ENCODE data around the gene PTPRA.

The PTPRA gene

DNA sequence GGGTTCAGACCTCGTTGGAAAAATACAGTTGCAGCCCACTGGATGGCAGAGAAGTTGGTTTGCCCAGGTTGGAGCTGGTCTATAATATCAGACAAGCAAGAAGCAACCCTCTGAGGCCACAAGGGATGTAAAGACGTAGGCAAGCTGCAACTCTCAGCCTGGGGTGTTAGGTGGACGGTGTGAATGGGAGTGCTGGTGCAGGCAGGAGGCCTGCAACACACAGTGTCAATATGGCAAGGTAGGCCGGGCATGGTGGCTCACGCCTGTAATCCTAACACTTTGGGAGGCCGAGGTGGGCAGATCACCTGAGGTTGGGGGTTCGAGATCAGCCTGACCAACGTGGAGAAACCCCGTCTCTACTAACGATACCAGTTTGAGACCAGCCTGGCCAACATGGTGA, 22.2 kb upstream of the PTPRA start:
- in situ Hi-C loops (cut with MboI; ENCODE audit: low sequenced_read_pairs): no loop called here

DNA sequence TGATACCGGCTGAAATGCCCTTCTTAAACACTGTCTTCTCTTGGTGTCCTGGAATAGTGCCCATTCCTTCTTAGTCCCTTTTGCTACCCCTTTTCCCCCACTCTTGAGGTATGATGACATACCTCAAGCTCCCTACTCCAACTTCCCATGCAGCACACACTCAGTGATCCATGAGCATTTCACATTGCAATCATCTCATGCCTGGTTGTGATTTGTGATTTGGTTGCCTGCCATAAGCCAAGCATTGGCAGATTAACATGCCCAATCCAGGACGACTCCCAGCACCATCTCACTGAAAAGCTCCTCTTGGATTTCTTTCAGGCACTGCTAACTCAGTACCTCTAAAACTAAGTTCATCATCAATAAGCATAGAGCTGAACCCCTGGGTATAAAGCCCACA, 14.7 kb upstream of the PTPRA start:
- in situ Hi-C loops (cut with MboI; ENCODE audit: low sequenced_read_pairs): no loop called here

DNA sequence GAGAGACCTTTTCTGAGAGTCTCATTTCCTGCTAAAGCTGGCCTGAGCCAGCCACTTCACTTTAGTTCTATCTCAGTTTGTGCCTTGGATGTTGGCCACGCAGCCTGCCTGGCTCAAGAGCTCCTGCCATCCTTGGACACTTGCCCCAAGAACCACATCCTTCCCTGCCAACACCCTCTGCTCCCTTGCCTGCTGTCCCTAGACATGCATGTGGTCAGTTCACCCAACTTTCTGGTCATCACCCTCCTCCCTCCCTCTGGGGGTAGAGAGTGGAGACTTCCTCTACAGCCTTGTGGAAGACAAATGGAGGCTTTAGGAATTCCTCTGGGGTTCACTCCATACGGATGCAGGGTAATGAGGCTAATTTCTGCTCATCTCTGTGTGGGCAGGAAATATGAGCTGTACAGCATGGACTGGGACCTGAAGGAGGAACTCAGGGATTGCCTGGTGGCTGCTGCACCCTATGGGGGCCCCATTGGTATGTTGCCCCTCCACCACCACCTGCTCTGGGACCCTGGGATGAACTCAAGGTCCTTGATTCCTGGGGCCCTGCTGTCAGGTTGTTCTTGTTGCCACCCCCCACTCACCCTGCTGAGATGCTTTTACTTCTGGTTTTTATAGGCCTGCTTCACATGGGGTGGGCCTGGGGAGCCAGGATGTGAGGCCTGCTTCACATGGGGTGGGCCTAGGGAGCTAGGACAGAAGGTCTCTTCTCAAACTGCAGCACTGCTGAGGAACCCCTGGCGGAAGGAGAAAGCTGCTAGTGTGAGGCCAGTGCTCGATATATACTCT, 13.8 kb upstream of the PTPRA start:
- in situ Hi-C loops (cut with MboI; ENCODE audit: low sequenced_read_pairs): no loop called here

DNA sequence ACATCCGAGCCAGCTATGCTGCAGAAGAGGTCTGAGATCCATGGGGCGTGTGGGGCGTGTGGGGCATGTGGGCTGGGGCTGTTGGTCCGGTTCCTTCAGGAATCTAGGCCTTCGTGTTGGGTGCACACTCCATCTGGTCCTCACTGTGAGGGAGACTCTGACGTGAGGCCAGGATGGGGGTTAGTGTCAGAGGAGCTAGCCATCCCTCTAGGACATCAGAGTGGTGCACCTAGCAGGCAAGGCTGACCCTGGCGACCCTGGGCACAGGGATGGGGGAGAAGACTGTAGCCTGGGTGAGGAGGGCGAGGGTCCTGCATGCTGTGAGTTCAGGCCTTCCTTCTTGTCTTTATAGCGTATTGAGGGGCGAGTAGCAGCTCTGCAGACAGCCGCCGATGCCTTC, 8.7 kb upstream of the PTPRA start:
- in situ Hi-C loops (cut with MboI; ENCODE audit: low sequenced_read_pairs): no loop called here

DNA sequence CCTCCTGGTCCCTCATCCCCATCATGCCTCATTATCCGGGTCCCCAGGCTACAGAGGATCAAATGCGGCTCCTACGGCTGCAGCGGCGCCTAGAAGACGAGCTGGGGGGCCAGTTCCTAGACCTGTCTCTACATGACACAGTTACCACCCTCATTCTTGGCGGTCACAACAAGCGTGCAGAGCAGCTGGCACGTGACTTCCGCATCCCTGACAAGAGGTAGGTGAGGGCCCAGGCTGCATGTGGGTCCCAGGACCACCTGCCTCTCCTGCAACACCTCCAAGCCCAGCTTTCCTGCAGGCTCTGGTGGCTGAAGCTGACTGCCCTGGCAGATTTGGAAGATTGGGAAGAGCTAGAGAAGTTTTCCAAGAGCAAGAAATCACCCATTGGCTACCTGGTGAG, 8.2 kb upstream of the PTPRA start:
- in situ Hi-C loops (cut with MboI; ENCODE audit: low sequenced_read_pairs): no loop called here

DNA sequence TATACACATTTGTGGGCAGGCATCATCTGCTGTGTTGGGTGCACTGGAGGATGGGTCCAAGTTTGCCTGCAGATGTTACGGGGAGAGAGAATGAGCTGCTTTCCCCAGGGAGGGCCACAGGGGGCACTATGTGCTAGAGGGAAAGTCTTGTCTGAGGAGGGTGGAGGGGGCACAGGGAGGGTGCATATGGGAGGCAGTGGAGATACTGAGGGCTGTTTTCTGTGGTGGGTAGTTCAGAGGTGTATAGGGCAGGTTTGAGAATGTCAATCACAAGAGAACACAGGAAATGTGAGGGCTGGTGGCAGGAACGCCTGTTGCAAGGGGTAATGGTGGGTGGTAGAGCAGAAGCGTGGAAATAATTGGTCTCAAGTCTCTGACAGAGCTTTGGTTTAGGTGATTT, 7.7 kb upstream of the PTPRA start:
- in situ Hi-C loops (cut with MboI; ENCODE audit: low sequenced_read_pairs): no loop called here

DNA sequence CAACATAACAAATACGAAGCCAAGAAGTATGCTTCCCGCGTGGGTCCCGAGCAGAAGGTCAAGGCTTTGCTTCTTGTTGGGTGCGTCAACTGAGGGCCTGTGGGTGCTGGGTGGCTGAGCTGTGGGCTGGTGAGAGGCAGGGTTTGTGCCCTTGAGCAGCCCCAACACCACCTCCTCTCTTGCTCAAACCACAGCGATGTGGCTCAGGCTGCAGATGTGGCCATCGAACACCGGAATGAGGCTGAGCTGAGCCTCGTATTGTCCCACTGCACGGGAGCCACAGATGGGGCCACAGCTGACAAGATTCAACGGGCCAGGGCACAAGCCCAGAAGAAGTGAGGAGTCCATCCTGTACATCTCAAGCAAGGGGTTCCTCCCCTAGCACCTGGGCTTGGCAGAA, 7.0 kb upstream of the PTPRA start:
- in situ Hi-C loops (cut with MboI; ENCODE audit: low sequenced_read_pairs): no loop called here

DNA sequence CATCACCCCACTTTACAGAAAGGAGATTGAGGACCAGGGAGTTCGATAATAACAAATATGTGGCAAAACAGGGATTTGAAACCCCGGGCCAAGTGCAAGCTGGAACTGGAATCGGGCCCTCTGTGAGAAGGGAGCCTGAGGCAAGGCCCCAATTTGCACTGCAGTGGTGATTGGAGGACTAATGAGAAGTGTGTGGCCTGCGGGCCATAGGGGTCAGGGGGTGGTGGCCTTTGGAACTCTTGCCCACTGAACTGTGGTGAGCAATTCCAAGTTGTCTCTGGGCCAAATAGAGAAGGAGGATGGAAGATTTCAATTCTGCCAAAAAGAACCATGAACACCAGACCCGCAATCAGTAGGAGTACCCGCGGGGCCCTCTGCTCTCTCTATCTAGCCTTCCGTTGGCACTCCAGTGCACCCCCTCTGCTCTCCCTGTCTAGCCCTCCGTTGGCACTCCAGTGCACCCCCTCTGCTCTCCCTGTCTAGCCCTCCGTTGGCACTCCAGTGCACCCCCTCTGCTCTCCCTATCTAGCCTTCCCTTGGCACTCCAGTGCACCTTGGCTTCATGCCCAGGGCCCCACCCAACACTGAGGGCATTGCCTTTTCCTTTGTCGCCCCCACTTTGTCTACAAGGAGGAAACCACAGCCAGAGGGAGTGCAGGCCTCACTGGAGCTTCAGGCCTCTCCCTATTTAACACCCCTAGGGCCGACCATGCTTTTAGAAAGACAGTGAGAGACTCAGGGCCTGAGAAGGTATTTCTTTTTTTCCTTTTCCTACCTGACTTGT, 6.0 kb upstream of the PTPRA start:
- in situ Hi-C loops (cut with MboI; ENCODE audit: low sequenced_read_pairs): no loop called here

DNA sequence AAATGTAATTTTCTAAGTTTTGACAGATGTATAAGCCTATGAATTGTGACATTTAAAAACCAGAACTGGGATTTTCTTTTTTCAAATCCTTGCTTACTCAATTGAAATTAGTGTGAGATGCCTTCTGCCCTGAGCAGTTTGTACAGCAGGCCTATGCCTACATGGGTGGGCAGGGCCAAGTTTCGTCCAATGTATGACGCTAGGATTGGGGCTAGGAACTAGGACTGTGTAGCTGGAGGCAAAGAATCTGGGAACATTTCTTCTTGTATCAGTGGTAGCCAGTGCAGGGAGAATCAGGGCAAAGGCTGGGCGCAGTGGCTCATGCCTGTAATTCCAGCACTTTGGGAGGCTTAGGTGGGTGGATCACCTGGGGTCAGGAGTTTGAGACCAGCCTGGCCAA, 3.9 kb upstream of the PTPRA start:
- in situ Hi-C loops (cut with MboI; ENCODE audit: low sequenced_read_pairs): no loop called here

DNA sequence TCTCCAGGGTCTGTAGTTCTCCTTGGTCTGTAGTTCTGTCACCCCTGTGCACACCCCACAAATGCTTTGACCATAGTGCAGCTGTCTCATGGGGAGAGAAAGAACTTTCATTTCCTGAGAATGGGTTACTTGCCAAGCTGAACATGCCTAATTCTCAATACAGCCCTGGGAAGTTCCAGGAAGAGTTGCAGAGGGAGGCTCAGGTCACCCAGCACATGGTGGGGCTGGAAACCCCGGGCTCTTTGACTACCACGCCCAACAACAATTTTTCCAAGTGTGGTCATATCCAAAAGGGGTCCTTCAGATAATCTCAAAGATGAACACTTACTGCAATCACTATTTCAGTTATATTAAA, 2.2 kb upstream of the PTPRA start:
- in situ Hi-C loops (cut with MboI; ENCODE audit: low sequenced_read_pairs): no loop called here

DNA sequence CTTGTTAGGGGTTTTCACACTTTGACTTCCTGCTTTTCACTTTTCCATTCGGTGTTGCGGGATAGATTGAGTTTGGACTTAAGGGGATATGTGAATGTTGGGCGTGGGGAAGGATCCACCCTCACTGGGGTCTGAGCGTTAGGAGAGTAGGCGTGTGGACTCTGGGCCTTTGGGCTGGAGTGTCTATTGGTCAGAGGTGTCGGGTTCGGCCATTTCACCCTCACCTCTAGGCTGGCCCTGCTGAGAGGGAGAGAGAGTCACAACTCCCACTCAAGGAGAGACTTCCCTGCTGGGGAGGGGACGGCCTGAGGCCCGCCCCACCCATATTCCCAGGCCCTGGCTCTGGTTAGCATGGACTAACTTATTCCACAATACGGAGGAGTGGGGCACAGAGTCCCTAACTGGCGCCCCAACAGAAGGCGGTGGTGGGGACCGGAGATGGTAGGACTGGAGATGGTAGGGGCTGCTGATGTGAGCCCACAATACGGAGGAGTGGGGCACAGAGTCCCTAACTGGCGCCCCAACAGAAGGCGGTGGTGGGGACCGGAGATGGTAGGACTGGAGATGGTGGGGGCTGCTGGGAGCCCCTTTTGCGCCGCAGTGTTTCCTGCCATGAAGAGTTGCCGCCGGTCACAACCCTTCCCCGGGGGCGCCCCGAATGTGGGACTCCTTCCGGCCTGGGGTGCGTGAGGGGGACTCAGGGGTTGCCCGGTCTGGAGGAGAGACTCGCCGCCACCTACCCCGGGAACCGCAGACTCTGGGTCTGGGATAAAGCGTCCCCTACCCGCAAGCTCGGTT, 1.4 kb upstream of the PTPRA start:
- in situ Hi-C loops (cut with MboI; ENCODE audit: low sequenced_read_pairs): no loop called here

DNA sequence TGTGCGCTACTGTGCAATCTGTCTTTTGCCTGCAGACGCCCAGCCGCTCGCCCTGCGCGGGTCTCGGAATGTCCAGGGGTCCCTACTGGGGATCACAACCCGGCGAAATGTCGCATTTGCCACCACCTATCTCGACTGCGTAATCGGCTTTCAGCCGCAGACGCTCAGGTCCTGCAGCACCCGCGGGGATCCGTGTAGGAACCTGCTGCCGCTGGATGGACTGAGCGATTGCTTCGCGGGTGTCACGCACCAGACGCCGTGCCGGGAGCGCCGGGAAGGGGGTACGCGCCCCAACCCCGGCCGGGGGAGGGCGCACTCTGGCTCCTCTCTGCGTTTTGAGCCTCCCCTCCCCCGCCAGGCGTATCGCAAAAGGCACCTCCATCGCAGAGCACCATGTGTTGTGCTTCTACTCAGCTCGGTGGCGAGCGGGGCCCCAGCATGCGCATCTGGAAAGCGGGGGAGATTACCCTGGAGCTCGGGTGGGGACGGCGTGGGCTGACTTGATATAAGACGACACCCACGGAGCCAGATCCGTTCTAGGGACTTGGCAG, 747 bp upstream of the PTPRA start:
- in situ Hi-C loops (cut with MboI; ENCODE audit: low sequenced_read_pairs): no loop called here

DNA sequence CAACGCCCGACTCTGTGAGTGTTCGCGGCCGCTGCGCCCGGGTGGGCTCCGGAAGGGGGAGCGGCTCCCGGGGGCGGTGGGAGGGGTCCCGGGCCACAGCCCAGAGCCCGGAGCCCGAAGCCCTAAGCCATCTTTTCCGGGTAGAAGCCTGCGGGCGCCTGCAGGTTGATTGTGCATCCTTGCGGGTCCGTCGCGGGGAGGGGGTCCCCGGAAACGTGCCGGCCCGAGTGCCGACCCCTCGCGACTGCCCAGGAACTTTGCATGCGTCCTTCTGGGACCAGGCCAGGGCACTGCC, 413 bp downstream of the PTPRA start:
- in situ Hi-C loops (cut with MboI; ENCODE audit: low sequenced_read_pairs): no loop called here

DNA sequence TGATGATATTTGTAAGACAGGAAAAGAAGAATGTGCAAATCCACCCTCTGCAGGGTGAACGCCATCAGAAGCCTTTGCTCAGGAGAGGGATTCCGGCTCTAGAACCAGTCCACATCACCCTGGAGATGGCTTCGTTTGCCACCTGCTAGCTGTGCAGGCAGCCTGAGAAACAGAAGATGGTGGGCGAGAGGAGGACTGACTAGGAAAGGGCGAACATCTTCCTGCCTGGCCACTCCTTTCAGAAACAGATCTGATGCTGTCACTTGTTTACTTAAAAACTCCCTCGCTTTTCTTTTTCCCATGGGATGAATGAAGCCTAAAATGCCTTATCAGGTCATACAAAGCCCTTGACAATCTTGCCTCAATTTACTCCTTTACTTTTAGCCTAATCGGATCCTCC, 1.2 kb downstream of the PTPRA start:
- in situ Hi-C loops (cut with MboI; ENCODE audit: low sequenced_read_pairs): no loop called here

DNA sequence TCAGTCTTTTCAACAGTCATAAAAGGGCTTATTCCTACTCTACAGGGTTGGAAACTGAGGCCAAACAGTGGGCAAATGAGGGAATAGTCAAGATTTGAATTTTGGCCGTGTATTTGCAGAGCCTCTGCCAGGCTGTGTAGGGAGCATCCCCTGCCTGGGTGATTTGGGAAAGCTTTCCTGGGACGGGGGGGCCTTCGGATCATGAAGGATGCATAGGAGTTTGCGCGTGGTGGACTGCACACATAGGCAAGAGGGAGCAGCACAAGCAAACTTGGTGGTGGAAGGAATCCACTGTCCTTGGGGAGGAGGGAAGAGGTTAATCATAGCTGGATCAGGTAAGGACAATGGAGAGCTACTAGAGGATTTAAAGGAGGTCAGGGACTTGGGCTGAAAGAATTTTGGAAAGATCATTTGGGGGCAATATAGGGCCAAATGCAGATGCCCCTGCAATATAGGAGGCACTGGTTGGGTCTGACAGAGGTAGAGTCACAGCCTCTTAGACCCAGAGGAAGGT, 2.5 kb downstream of the PTPRA start:
- in situ Hi-C loops (cut with MboI; ENCODE audit: low sequenced_read_pairs): no loop called here

DNA sequence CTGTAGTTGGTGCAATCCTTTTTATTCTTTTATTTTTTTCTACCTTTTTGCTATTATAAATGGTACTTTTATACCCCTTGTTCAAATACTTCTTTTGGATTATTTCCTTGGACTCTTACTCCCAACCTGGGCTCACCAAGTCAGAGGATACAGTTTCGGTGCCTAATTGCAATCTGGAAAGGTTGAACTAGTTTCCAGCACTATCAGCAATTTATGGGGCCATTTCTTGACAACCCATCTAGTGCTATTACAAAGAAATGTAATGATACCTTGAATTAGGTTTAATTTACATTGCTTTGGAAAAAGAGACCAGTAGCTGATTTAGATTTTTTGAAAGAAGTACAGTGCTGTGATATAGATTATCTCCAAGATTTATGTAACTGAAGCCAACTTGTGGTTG, 5.2 kb downstream of the PTPRA start:
- in situ Hi-C loops (cut with MboI; ENCODE audit: low sequenced_read_pairs): no loop called here

DNA sequence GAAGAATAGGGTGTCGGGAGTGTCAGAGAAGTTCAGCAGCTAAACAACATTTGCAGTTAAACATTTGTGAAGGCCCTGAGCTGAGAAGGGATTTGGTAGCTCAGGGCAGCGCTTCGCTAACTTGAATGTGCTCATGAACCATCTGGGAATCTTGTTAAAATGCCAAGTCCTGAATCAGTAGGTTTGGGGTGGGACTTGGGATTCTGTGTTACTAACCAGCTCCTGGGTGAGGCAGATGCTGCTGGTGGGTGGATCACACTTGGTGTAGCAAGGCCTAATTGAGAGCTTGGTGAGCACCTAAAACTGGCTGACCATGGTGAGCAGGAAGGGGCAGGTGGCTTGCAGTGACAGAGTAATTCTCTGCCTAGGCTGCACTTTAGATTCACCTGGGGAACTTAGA, 5.9 kb downstream of the PTPRA start:
- in situ Hi-C loops (cut with MboI; ENCODE audit: low sequenced_read_pairs): no loop called here

DNA sequence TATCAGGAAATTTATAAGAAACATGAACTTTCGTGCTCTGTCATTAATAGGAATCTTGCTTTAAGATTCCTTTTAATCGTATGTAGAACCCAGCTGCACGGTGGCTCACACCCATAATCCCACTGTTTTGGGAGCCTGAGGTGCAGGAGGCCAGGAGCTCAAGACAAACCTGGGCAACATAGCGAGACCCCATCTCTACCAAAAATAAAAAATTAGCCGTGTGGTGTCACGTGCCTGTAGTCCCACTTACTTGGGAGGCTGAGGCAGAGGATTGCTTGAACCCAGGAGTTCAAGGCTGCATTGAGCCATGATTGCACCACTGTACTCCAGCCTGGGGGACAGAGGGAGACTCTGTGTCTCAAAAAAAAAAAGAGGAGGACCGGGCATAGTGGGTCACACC, 7.4 kb downstream of the PTPRA start:
- in situ Hi-C loops (cut with MboI; ENCODE audit: low sequenced_read_pairs): no loop called here

DNA sequence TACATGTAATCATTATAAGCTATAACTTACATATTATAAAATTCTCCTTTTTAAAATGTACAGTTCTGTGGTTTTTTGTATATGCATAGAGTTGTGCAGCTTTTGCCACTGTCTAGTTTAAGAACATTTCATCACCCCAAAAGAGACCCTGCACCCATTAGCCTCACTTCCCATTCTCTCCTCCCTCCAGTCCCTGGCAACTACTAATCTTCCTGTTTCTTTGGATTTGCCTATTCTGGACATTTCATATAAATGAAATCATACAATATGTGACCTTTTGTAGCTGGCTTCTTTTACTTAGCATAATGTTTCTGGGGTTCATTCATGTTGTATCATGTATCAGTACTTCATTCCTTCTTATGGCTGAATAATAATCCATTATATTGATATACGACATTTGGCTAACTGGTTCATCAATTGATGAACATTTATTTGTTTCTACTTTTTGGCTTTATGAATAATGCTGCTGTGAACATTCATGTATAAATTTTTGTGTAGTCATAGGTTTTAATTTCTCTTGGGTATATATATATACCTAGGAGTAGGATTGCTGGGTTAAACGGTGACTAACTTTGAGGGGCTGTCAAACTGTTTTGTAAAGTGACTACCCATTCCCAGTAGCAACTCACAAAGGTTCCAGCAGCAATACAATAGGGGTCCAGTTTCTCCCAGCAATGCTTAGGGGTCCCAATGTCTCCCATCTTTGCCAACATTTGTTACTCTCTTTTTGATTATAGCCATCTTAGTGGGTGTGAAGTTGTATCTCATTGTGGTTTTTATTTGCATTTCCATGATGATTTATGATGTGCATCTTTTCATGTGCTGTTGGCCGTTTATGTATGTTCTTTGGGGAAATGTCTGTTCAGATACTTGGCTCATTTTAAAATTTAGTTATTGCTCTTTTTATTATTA, 10.7 kb downstream of the PTPRA start:
- in situ Hi-C loops (cut with MboI; ENCODE audit: low sequenced_read_pairs): no loop called here

DNA sequence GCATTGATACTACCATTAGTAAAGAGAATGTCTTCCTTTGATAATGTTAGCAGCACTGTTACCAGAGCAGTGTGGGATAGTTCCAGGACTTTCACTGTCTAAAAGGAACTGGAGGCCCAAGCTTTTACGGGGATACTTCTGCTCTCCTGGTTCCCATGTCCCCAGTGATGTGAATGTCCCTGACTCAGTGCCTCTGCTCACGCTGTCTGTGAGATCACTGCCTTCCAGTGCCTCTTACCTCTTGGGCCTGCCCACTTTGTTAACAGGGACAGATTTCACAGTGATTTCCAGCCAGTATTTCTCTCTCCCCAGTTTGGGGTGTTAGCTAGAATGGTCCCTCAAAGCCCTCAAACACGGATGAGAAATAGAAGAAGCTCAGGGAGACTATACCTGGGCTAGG, 14.4 kb downstream of the PTPRA start:
- in situ Hi-C loops (cut with MboI; ENCODE audit: low sequenced_read_pairs): no loop called here

Measured in HL-60/S4 treated with retinoic acid at 250 ng/mL for 4 days and 3 days (cell line).